ENCODE data around the gene HSPG2.
"Not testable (repeated sequence)": the region's sequence is repeated elsewhere in the genome, so short reads cannot be mapped to it uniquely, and the experiment has no call there.

HSPG2 gene

DNA sequence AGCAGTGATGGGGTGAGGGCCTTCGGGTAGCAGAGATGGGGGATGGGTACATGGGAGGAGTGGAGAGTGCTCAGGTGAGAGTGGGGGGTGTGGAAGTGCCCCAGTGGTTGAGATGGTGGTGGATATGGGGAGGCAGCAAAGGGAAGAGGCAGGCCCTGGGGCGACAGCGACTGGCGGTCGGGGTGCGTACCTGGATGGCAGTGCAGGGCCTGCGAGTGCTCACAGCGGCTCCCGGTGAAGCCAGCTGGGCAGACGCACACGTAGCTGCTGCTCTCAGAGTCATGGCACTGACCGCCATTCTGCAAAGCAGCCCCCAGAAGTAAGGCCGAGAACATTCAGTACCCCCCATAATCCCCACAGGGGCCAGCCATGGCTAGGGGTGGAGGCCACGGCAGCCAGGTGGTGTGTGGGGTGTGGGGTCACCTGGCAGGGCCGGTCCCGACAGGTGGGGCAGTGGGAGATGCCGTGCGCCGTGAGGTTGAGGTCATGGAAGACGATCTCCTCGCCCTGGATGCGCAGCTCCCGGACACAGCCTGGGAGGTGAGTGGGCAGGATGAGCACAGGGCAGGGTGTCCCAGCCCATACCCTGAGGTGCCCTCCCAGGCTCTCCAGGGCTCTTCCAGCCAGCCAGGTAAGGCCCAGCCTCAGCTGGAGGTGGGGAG, 106.2 kb downstream of the HSPG2 start:
- no peak for DNase-seq (ENCODE audit: low read depth in 2 of 3, low spot score in 2 of 3)

DNA sequence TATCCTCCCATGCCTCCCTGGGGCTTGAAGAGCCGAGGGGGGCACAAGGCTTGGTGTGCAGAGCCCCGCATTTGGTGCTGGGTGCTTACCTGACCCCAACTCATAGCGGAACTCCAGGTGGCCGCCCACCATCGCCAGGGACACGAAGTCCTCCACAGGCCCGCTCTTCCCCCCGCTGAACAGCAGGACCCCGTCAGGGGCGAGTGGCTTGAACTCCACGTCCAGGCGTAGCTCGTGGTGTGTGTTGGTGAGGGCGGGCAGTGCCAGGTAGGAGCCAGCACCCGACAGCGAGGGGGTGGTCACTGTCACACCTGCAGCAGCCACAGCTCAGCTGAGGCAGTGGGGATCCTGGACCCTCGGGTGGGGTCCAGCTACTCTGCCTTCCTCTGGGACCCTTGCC, 107.8 kb downstream of the HSPG2 start:
- DNase-seq (ENCODE audit: low read depth in 2 of 3, low spot score in 2 of 3), result no peak

DNA sequence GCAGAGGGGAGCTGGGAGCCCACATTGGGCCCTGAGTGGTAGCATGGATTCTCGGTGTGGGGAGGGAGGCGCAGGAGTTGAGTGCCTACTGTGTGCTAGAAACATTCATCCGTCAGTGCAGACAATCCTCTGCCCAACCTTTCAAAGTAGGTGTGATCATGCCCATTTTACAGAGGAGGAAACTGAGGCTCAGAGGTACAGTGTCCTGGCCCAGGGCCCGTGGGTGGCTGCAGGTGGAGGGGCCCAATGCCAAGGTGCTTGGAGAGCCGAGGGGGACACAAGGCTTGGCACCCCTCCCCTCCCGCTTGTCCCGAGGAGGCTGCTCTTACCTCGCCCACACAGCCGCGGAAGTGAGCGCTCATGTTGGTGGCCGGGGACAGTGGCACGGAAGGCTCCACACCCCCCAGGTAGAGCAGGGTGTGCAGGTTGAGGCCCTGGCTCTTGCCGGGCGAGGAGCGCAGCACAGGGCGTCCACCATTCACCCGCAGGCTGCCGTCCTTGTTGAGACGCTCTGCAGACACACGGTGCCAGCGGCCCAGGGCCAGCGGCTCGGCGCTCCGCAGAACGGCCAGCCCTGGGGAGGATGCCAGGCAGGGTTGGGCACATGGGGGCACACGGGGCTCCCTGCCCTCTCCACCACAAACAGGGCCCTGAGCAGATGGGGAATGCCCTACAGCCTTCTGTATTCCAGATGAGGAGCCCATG, 108.5 kb downstream of the HSPG2 start:
- no peak for DNase-seq (ENCODE audit: low read depth in 2 of 3, low spot score in 2 of 3)

DNA sequence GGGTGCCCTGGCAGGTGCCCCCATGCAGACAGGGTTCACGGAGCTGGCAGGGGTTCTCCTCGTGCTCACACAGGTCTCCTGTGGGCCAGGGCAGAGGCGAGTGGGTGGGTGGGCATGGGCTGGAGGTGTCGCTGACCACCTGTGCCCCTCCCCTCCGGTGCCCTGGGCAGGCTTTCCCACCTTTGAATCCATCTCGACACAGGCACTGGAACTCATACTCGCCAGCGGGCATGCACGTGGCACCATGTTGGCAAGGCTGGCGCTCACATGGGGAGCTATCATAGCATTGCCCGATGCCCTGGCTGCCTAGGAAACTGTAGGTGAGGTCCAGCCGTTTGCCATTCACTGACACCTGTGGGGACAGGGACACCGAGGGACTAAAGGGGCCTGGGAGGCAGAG, 109.0 kb downstream of the HSPG2 start:
- DNase-seq (ENCODE audit: low read depth in 2 of 3, low spot score in 2 of 3), result no peak

DNA sequence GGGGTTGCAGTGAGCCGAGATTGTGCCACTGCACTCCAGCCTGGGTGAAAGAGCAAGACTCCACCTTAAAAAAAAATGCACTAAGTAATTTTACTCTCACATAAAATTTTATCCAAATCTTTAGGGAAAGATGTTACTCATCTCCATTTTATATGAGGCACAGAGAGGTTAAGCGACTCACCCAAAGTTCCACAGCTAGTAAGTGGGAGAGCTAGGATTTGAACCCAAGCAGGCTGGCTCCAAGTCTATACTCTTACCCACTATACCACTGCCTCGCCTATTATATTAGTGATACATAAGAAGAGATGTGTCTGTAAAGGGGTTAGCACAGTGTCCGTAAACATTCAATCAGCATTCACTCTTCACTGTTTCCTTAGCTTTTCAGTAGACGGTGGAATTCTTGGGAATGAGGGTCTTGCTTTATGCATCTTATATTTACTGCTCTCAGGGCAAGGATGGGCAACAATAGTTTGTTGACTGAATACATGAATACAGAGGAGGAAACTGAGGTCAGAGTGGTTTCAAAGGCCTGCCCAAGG, 109.9 kb downstream of the HSPG2 start:
- DNase-seq (ENCODE audit: low read depth in 2 of 3, low spot score in 2 of 3), result no peak

- DNase-seq (ENCODE audit: low read depth in 2 of 3, low spot score in 2 of 3), result not testable (repeated sequence)
These were observed 110.4 kb downstream of the HSPG2 start for GRCh38 chr1:21826694-21827093.

DNA sequence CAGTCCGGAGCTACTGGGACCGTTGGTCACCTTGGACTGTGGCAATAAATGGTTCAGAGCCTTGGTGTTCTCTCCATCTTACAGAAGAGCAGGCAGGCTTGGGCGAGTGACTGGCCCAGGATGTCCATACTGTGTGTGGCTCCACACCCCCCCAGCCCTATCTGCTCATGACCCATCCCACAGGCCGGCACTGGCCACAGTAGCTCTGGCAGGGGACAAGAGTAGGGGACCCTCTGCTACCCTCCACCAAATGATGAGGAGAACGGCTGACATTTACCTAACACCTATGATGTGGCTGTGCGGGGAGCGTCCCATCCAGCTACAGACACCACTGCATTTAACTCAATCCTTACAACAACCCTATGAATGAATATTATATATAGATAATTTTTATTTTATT, 111.7 kb downstream of the HSPG2 start:
- DNase-seq (ENCODE audit: low read depth in 2 of 3, low spot score in 2 of 3), result no peak

- no peak for DNase-seq (ENCODE audit: low read depth in 2 of 3, low spot score in 2 of 3)
These were observed 112.2 kb downstream of the HSPG2 start for GRCh38 chr1:21824926-21825325.

DNA sequence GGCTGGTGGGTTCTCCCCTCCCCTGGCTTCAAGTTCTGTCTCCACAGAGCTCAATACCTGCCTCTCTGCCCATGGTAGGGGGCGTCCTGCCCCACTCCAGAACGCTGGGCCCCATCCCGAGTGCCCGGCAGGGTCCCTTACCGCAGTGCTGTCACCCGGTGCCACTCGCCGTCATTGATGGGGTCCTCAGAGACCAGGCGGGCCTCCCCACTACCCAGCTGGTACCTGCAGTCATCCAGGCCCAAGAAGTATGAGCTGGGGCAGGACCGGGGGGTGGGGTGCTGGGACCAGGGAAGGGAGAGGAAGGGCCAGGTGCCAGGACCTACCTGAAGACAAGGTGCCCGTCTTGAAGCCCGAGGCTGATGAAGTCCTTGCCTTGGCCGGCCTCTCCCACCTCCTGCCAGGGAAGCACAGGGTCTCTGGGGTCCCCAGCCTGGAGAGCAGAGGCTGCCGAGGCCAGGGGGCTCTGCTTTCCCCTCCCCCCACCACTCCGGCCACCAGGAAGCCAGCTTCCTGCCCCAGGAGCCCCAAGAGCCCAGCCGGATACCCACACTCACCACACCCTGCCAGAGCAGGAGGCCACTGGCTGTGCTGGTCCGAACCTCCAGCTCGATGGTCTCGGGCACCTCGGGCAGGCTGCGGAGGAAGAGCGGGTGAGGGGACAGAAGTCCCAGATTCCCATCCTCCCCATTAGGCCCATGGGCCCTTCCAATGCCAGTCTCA, 113.0 kb downstream of the HSPG2 start:
- no peak for DNase-seq (ENCODE audit: low read depth in 2 of 3, low spot score in 2 of 3)

GRCh38 chr1:21823206-21823979, 113.7 kb downstream of the HSPG2 start:
- DNase-seq (ENCODE audit: low read depth in 2 of 3, low spot score in 2 of 3), result no peak

- no peak for DNase-seq (ENCODE audit: low read depth in 2 of 3, low spot score in 2 of 3)
These were observed 114.8 kb downstream of the HSPG2 start for GRCh38 chr1:21822349-21822748.

GRCh38 chr1:21821385-21822019, 115.6 kb downstream of the HSPG2 start:
- DNase-seq (ENCODE audit: low read depth in 2 of 3, low spot score in 2 of 3), result no peak

DNA sequence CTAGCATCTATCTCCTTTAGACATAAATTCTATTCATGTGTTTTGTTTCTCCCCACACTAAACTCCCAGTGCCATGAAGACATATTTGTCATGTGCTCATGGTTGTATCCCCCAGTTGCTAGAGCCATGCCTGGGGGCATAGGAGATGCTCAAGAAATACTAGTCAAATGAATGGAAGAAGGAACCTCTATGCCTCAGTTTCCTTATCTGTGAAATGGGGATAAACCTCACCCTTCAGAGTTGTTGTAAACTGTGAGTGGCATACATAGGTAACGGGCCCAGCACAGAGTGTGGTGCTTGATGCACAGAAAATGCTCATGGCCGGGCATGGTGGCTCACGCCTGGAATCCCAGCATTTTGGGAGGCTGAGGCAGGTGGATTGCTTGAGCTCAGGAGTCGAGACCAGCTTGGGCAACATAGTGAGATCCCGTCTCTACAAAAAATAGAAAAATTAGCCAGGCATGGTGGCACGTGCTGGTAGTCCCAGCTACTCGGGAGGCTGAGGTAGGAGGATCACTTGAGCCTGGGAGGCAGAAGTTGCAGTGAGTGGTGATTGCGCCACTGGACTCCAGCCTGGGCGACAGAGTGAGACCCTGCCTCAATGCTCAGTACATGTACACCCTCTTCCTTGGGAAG, 116.4 kb downstream of the HSPG2 start:
- no peak for DNase-seq (ENCODE audit: low read depth in 2 of 3, low spot score in 2 of 3)

DNA sequence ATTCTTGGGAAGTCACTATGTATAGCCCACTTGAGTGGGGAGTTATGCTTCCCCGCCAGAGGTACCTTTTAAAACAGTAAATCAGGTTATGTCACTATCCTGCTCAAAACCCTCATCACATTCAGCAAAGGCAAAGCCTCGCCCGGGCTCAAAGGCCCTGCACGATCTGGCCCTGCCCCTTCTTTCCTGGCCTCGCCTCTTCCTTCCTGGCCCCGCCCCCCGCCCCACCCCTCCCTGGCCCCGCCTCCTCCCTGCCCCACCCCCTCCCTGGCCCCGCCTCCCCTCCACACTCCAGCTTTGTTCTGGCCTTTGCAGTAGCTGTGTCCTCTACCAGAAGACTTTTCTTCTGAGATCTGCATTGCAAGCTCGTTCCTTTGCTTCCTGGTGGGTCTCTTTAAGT, 118.5 kb downstream of the HSPG2 start:
- DNase-seq (ENCODE audit: low read depth in 2 of 3, low spot score in 2 of 3), result peak in 2 of 3 experiments; percentile 2 to 27

DNA sequence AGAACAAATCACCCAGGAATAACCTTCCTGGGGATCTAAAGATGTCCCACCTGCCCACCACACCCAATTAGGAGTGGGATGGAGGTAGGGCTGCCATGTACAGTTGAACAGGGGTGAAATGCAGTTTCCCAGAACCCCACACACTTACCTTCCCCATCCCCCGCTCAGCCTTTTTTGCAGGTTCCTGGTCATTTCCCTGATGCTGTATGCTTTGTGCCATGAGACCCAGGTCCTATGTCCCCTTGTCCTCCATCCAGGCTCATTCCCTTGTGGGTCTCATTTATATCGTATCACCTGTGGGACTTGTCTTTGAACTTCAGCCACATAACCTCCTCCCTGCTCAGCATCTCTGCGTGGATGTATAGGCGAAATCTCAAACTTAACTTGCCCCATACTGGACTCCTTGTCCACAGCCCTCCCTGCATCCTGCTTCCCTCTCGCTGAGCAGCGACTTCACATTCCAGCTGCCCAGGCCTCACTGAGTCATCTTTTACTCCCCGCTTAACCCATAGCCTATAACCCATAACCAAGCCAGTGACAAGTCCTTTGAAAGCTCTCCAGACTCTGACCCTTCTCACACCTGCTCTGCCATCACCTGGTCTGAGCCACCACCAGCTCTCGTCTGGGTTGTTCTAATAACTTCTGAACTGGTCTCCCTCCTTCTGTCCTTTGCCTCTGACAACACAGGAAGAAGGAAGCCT, 120.4 kb downstream of the HSPG2 start:
- no peak for DNase-seq (ENCODE audit: low read depth in 2 of 3, low spot score in 2 of 3)

DNA sequence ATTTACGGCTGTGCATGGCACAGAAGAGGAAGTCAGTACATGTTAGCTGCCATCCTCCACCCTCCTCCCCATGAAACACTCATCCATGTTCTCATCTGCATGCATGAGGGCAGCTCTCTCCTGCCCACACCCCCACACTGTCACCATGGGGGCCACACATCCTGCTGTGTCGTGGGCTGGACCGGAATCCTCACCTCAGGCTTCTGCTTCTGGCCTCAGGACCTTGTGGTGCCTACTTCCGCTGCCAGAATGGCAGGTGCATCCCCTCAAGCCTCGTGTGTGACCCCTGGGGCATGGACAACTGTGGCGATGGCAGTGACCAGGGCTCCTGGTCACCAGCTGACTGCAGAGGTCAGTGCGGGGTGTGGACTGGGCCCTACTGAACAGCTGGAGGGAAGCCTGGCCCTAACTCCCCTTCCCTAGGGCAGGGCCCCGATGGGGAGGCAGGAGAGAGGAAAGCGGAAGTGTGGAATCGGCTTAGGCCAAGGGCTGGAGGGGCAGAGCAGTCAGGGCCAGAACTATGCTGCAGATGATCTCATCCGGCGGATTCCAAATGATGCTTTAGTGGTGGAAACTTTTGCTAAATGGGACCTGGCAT, 121.3 kb downstream of the HSPG2 start:
- DNase-seq (ENCODE audit: low read depth in 2 of 3, low spot score in 2 of 3), result no peak

- no peak for DNase-seq (ENCODE audit: low read depth in 2 of 3, low spot score in 2 of 3)
These were observed 122.0 kb downstream of the HSPG2 start for GRCh38 chr1:21814981-21815582.

DNA sequence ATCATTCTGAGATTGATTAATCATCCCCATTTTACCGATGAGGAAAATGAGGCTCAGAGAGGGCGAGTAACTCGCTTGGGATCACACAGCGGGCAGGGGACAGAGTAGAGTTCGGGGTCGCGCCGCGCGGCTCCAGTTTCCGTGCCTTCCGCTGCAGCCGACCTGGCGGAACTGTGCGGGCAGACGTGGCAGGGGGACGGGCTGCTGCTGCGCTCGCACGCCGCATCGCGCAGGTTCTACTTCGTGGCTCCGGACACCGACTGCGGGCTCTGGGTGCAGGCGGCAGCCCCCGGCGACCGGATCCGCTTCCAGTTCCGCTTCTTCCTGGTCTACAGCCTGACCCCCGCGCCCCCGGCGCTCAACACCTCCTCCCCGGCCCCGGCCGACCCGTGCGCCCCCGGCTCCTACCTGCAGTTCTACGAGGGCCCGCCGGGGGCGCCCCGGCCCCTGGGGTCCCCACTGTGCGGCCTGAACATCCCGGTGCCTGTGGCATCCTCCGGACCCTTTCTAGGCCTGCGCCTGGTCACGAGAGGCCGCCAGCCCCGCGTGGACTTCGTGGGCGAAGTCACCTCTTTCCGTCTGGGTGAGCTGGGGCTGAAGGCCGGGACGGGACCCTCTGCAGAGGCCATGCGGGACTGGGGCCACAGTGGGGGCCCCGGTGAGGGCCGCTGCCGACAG, 122.7 kb downstream of the HSPG2 start:
- DNase-seq (ENCODE audit: low read depth in 2 of 3, low spot score in 2 of 3), result peak in 1 of 3 experiments; percentile 23

Measured in activated CD8-positive, alpha-beta memory T cell treated with anti-CD3 and anti-CD28 coated beads for 48 hours (primary cell).